Measurements from ENCODE around the gene HOXA7. TPM values are rescaled to one million over a fixed set of nuclear protein-coding genes. Genes with fewer than 3 reads are reported as not detected.

HOXA7 gene
- total RNA-seq, 1 donor from 2014 or later = 12.0 TPM

GRCh38 chr7:27173956-27174873, 17.7 kb upstream of the HOXA7 start, which contains the start of gene HOXA10:
Gene HOXA10 (minus strand): TSS chr7:27174320. CDS start chr7:27174306, 14 bp downstream.
- intact Hi-C loops (cut with DNase I) = no loop called here
- Histone ChIP-seq H3K9me3 (no peaks in the 10 kb centered on the region), H3K4me3 (peak within 1 kb of the TSS; percentile 55 to 71), H3K36me3 (no peaks in the 10 kb centered on the region), H3K4me1 (peaks cover 0 to 19% of the 10 kb centered on the region in 2 donors), H3K27me3 (peaks cover 54% of the 10 kb centered on the region), H3K27ac (peak within 1 kb of the TSS in 1 of 2 donors; percentile 37)
- peak in 1 of 2 donors; percentile 62 for DNase-seq (ENCODE audit: low spot score in 2 of 2)
- TF ChIP-seq CTCF (IDR thresholded peaks at IDR 0.05) = no peak

- Histone ChIP-seq H3K9me3 (no peaks in the 10 kb centered on the region), H3K4me1 (peaks cover 0 to 19% of the 10 kb centered on the region in 2 donors), H3K4me3 (peak overlapping the region; percentile 55 to 71), H3K36me3 (no peaks in the 10 kb centered on the region), H3K27me3 (peaks cover 59% of the 10 kb centered on the region), H3K27ac (peak overlapping the region in 1 of 2 donors; percentile 37)
- peak in 1 of 2 donors; percentile 65 for DNase-seq (ENCODE audit: low spot score in 2 of 2)
- no peak for TF ChIP-seq CTCF (IDR thresholded peaks at IDR 0.05)
- intact Hi-C loops (cut with DNase I) = no loop called here
Measured at GRCh38 chr7:27173511-27173955, 17.1 kb upstream of the HOXA7 start.

- Histone ChIP-seq H3K27ac (peak overlapping the region in 1 of 2 donors; percentile 37), H3K4me3 (peak overlapping the region; percentile 55 to 71), H3K9me3 (no peaks in the 10 kb centered on the region), H3K36me3 (no peaks in the 10 kb centered on the region), H3K4me1 (peaks cover 0 to 19% of the 10 kb centered on the region in 2 donors), H3K27me3 (peaks cover 64% of the 10 kb centered on the region)
- intact Hi-C loops (cut with DNase I) = no loop called here
- TF ChIP-seq CTCF (IDR thresholded peaks at IDR 0.05) = no peak
- DNase-seq (ENCODE audit: low spot score in 2 of 2) = peak in 1 of 2 donors; percentile 65
Measured at GRCh38 chr7:27172823-27173510, 16.5 kb upstream of the HOXA7 start.

GRCh38 chr7:27172315-27172774, 15.9 kb upstream of the HOXA7 start:
- Histone ChIP-seq H3K36me3 (no peaks in the 10 kb centered on the region), H3K9me3 (no peaks in the 10 kb centered on the region), H3K4me1 (peaks cover 0 to 19% of the 10 kb centered on the region in 2 donors), H3K4me3 (peak overlapping the region in 1 of 2 donors; percentile 71), H3K27ac (no peak overlapping the region), H3K27me3 (peaks cover 64% of the 10 kb centered on the region)
- no peak for TF ChIP-seq CTCF (IDR thresholded peaks at IDR 0.05)
- intact Hi-C loops (cut with DNase I) = no loop called here
- peak in 1 of 2 donors; percentile 58 for DNase-seq (ENCODE audit: low spot score in 2 of 2)

- peak in 1 of 2 donors; percentile 50 for DNase-seq (ENCODE audit: low spot score in 2 of 2)
- Histone ChIP-seq H3K4me1 (peaks cover 0 to 19% of the 10 kb centered on the region in 2 donors), H3K4me3 (no peak overlapping the region), H3K27ac (no peak overlapping the region), H3K9me3 (no peaks in the 10 kb centered on the region), H3K27me3 (peaks cover 70% of the 10 kb centered on the region), H3K36me3 (no peaks in the 10 kb centered on the region)
- intact Hi-C loops (cut with DNase I) = no loop called here
- no peak for TF ChIP-seq CTCF (IDR thresholded peaks at IDR 0.05)
Measured at GRCh38 chr7:27171637-27172314, 15.3 kb upstream of the HOXA7 start.
